GM23248 (cell line): ENCODE measurements around the gene AASDHPPT.

Source experiments
- EZH2 ChIP-seq: fragments of 200-600 bp; sonication (generic); IDR thresholded peaks from 2 replicates; pipeline ENCODE4 v1.6.1; 2018; ENCODE audit warnings: antibody characterized with exemption, mild to moderate bottlenecking; ENCODE audit not compliant: insufficient read depth, poor library complexity, severe bottlenecking
- EZH2phosphoT487 ChIP-seq: fragments of 200-600 bp; sonication (generic); IDR thresholded peaks from 2 replicates; pipeline ENCODE4 v1.6.1; 2018; ENCODE audit warnings: antibody characterized with exemption, moderate library complexity, mild to moderate bottlenecking, low read depth; ENCODE audit not compliant: insufficient read depth

GRCh38 chr11:106098893-106099553, 21.6 kb downstream of the AASDHPPT start:
- TF ChIP-seq EZH2 (no peak), EZH2phosphoT487 (no peak)
